Esophagus squamous epithelium (tissue), 4 donors: ENCODE data around the gene TLE1.

Experiments used
- POLR2A ChIP-seq, 4 donors: fragments of 450-650 bp; IDR thresholded peaks; one replicate each; pipeline ENCODE4 v1.6.1; 2017; ENCODE audit warnings: antibody characterized with exemption in 4 of 4, mild to moderate bottlenecking in 4 of 4, moderate library complexity in 3 of 4
- TF ChIP-seq, protein P1 (sequence below), 6 experiments: fragments of 450-650 bp in 4 of 6; fragments of 200-600 bp in 2 of 6; sonication (generic) in 2 of 6; IDR thresholded peaks; one replicate each; pipeline ENCODE4 v1.5.1; 2016 to 2019; ENCODE audit warnings: antibody characterized with exemption in 6 of 6, mild to moderate bottlenecking in 4 of 6, moderate library complexity in 4 of 6

GRCh38 chr9:81594415-81594814, 94.9 kb downstream of the TLE1 start:
- TF ChIP-seq, protein P1, sequence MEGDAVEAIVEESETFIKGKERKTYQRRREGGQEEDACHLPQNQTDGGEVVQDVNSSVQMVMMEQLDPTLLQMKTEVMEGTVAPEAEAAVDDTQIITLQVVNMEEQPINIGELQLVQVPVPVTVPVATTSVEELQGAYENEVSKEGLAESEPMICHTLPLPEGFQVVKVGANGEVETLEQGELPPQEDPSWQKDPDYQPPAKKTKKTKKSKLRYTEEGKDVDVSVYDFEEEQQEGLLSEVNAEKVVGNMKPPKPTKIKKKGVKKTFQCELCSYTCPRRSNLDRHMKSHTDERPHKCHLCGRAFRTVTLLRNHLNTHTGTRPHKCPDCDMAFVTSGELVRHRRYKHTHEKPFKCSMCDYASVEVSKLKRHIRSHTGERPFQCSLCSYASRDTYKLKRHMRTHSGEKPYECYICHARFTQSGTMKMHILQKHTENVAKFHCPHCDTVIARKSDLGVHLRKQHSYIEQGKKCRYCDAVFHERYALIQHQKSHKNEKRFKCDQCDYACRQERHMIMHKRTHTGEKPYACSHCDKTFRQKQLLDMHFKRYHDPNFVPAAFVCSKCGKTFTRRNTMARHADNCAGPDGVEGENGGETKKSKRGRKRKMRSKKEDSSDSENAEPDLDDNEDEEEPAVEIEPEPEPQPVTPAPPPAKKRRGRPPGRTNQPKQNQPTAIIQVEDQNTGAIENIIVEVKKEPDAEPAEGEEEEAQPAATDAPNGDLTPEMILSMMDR (IDR thresholded peaks at IDR 0.05), result no peak
- TF ChIP-seq POLR2A (IDR thresholded peaks at IDR 0.05), result no peak
